ENCODE results near the gene SH2D7. TPM values are rescaled to one million over a fixed set of nuclear protein-coding genes. Genes with fewer than 3 reads are reported as not detected.
"Not testable (repeated sequence)": the region's sequence is repeated elsewhere in the genome, so short reads cannot be mapped to it uniquely, and the experiment has no call there.

The SH2D7 gene
- total RNA-seq, 2 experiments from 2014 or later: 0.26 to 0.28 TPM

- no peaks in the 10 kb centered on the region for H3K9me3 Mint-ChIP-seq (ENCODE audit: low read depth)
- peak overlapping the region; percentile 25 for H3K4me3 Mint-ChIP-seq
- CTCF ChIA-PET: interaction anchor here (1.0 to 3.7 kb wide), 7 partner anchors 15 to 188 kb away, joined by 3 to 21 read pairs (median 5); partner anchors contain the start of gene CIB2
- H3K36me3 Mint-ChIP-seq: peaks cover 7% of the 10 kb centered on the region
- H3K4me1 Mint-ChIP-seq: peaks cover 35% of the 10 kb centered on the region
- no peak for ATAC-seq
- no peaks in the 10 kb centered on the region for H3K27me3 Mint-ChIP-seq
- DNase-seq: no peak
- no peak overlapping the region for H3K27ac Mint-ChIP-seq
Observed at GRCh38 chr15:78147566-78147965, 55.2 kb downstream of the SH2D7 start.

- H3K4me1 Mint-ChIP-seq: peaks cover 45% of the 10 kb centered on the region
- H3K4me3 Mint-ChIP-seq: peak overlapping the region; percentile 91
- peak; percentile 2 for ATAC-seq
- no peaks in the 10 kb centered on the region for H3K9me3 Mint-ChIP-seq (ENCODE audit: low read depth)
- H3K27me3 Mint-ChIP-seq: no peaks in the 10 kb centered on the region
- no peak for DNase-seq
- H3K36me3 Mint-ChIP-seq: peaks cover 17% of the 10 kb centered on the region
- peak overlapping the region; percentile 90 for H3K27ac Mint-ChIP-seq
- CTCF ChIA-PET: interaction anchor here (0.6 to 3.7 kb wide), 15 partner anchors 9 to 536 kb away, joined by 3 to 21 read pairs (median 4); partner anchors contain the start of genes CIB2, DNAJA4 and IREB2
Observed at GRCh38 chr15:78148392-78149067, 56.2 kb downstream of the SH2D7 start.

GRCh38 chr15:78149068-78149804 is 56.9 kb downstream of the SH2D7 start, which contains the start of gene IDH3A:
IDH3A (plus strand) TSS chr15:78149362; CDS start chr15:78149404, 42 bp downstream.
- DNase-seq (peak; percentile 100), ATAC-seq (peak; percentile 95)
- H3K9me3 Mint-ChIP-seq (ENCODE audit: low read depth): no peaks in the 10 kb centered on the region
- H3K4me3 Mint-ChIP-seq: peak within 1 kb of the TSS; percentile 91
- H3K4me1 Mint-ChIP-seq: peaks cover 45% of the 10 kb centered on the region
- peaks cover 17% of the 10 kb centered on the region for H3K36me3 Mint-ChIP-seq
- peak within 1 kb of the TSS; percentile 90 for H3K27ac Mint-ChIP-seq
- no peaks in the 10 kb centered on the region for H3K27me3 Mint-ChIP-seq
- CTCF ChIA-PET: interaction anchor here (0.6 to 3.7 kb wide), 9 partner anchors 10 to 289 kb away, joined by 3 to 21 read pairs (median 5); partner anchors contain the start of genes CIB2, DNAJA4 and IREB2

GRCh38 chr15:78149805-78150751 is 57.7 kb downstream of the SH2D7 start:
- H3K4me3 Mint-ChIP-seq: peak overlapping the region; percentile 88
- CTCF ChIA-PET: interaction anchor here (1.4 to 3.7 kb wide), 5 partner anchors 18 to 115 kb away, joined by 5 to 21 read pairs (median 7); partner anchors contain the start of genes CIB2 and DNAJA4
- ATAC-seq (no peak), DNase-seq (no peak)
- H3K4me1 Mint-ChIP-seq: peaks cover 45% of the 10 kb centered on the region
- H3K27me3 Mint-ChIP-seq: no peaks in the 10 kb centered on the region
- H3K27ac Mint-ChIP-seq: peak overlapping the region; percentile 71
- no peaks in the 10 kb centered on the region for H3K9me3 Mint-ChIP-seq (ENCODE audit: low read depth)
- H3K36me3 Mint-ChIP-seq: peaks cover 19% of the 10 kb centered on the region

- H3K27me3 Mint-ChIP-seq; DNase-seq; H3K9me3 Mint-ChIP-seq (ENCODE audit: low read depth); ATAC-seq: not testable (repeated sequence)
- Mint-ChIP-seq H3K4me3 (peak overlapping the region; percentile 88), H3K4me1 (peaks cover 45% of the 10 kb centered on the region), H3K27ac (peak overlapping the region; percentile 63), H3K36me3 (peaks cover 22% of the 10 kb centered on the region)
- CTCF ChIA-PET: interaction anchor here (1.1 to 2.6 kb wide), 2 partner anchors 19 to 73 kb away, joined by 6 to 10 read pairs; partner anchors contain the start of gene CIB2
Observed at GRCh38 chr15:78151075-78151474, 58.7 kb downstream of the SH2D7 start.

Other genes starting within 250 kb of the SH2D7 start
- gene TBC1D2B, start 14.8 kb upstream of the SH2D7 start, total RNA-seq: 100 to 1,000 TPM; 118 to 135 TPM
- gene CIB2, start 38.9 kb downstream of the SH2D7 start, total RNA-seq: 1 to 10 TPM in 1 of 2 experiments, under 1 TPM in 1; 0.94 to 1.2 TPM
- 100 to 1,000 TPM in 1 of 2 experiments, 10 to 100 TPM in 1; 97.9 to 105 TPM for gene IDH3A, start 56.8 kb downstream of the SH2D7 start, total RNA-seq
- gene ACSBG1, start 142.0 kb downstream of the SH2D7 start, total RNA-seq: under 1 TPM in 1 of 2 experiments, not detected in 1; 0.28 TPM
- gene DNAJA4, start 172.0 kb downstream of the SH2D7 start, total RNA-seq: 10 to 100 TPM; 34.0 to 35.8 TPM
- gene SKIC8, start 207.0 kb downstream of the SH2D7 start, total RNA-seq: 10 to 100 TPM; 40.5 to 48.1 TPM
- gene CRABP1, start 247.8 kb downstream of the SH2D7 start, total RNA-seq: not detected

All from activated CD8-positive, alpha-beta memory T cell treated with anti-CD3 and anti-CD28 coated beads, Interleukin-2, amount 10 ng/mL, durations not matched to agents 7 days and 5 days (primary cell).